IMR-90 (cell line): ENCODE measurements around the gene ST3GAL5. TPM values are rescaled to one million over a fixed set of nuclear protein-coding genes. Genes with fewer than 3 reads are reported as not detected.

Source experiments
- ATAC-seq: fragments of 200-7000 bp; cut with Tn5 transposase; 2 replicates; pipeline ENCODE4 v1.9.1; 2020; ENCODE audit warnings: low read depth, mild to moderate bottlenecking, moderate library complexity
- BruUV-seq: library from RNA; stranded (reverse); fragments of 400-500 nt; replicated peaks from 2 replicates; lab custom pipeline; 2021; lab: Mats Ljungman, UMichigan
- CTCF ChIA-PET: fragments of 300-600 bp; formaldehyde crosslinking; extraction: SDS; loops from one replicate; lab custom pipeline; 2021; ENCODE audit warnings: antibody characterized with exemption; lab: Yijun Ruan, JAX
- POLR2A ChIA-PET: fragments of 300-600 bp; sonication (Branson Sonifier 250); formaldehyde crosslinking; loops from one replicate; lab custom pipeline; 2022; ENCODE audit warnings: antibody characterized with exemption; ENCODE audit not compliant: unreplicated experiment; lab: Charles Lee
- DNase-seq: peaks from one replicate; pipeline ENCODE4 v3.0.0; 2013
- H2AFZ ChIP-seq: replicated peaks from 2 replicates; pipeline ENCODE3; 2013; ENCODE audit warnings: low read length, mild to moderate bottlenecking; ENCODE audit not compliant: poor library complexity
- H2AK5ac ChIP-seq: 2 replicates; pipeline ENCODE4 v1.6.1; 2013; ENCODE audit warnings: low read depth, low read length, inconsistent platforms
- H2AK9ac ChIP-seq: replicated peaks from 2 replicates; pipeline ENCODE3; 2013; ENCODE audit warnings: mild to moderate bottlenecking, low read depth, low read length, moderate library complexity; ENCODE audit not compliant: poor library complexity
- H2BK120ac ChIP-seq: 2 replicates; pipeline ENCODE4 v1.6.1; 2013; ENCODE audit warnings: low read depth, low read length, inconsistent platforms
- H2BK15ac ChIP-seq: 3 replicates; pipeline ENCODE4 v1.6.1; 2013; ENCODE audit warnings: low read depth, low read length, inconsistent platforms
- H2BK20ac ChIP-seq: 2 replicates; pipeline ENCODE4 v1.6.1; 2013; ENCODE audit warnings: low read depth, mild to moderate bottlenecking, inconsistent platforms, low read length, moderate library complexity
- H2BK5ac ChIP-seq: 2 replicates; pipeline ENCODE4 v1.6.1; 2013; ENCODE audit warnings: mild to moderate bottlenecking, low read depth, low read length, inconsistent platforms; ENCODE audit not compliant: poor library complexity, severe bottlenecking
- H3K14ac ChIP-seq: replicated peaks from 2 replicates; pipeline ENCODE4 v1.6.1; 2013; ENCODE audit warnings: low read depth, low read length, inconsistent platforms
- H3K18ac ChIP-seq: 2 replicates; pipeline ENCODE4 v1.6.1; 2013; ENCODE audit warnings: low read depth, low read length, control low read depth
- H3K23ac ChIP-seq: 2 replicates; pipeline ENCODE4 v1.6.1; 2013; ENCODE audit warnings: low read depth, low read length, inconsistent platforms
- H3K27ac ChIP-seq: 2 replicates; pipeline ENCODE4 v1.5.1; 2013; ENCODE audit warnings: mild to moderate bottlenecking, control low read depth, low read length; ENCODE audit not compliant: insufficient read depth
- H3K27me3 ChIP-seq: 2 replicates; pipeline ENCODE4 v1.6.1; 2013; ENCODE audit warnings: low read length; ENCODE audit not compliant: control insufficient read depth, insufficient read depth
- H3K36me3 ChIP-seq: 2 replicates; pipeline ENCODE4 v1.6.1; 2013; ENCODE audit warnings: low read length, mixed read lengths; ENCODE audit not compliant: control insufficient read depth, insufficient read depth
- H3K4ac ChIP-seq: 2 replicates; pipeline ENCODE4 v1.6.1; 2013; ENCODE audit warnings: low read depth, low read length, inconsistent platforms
- H3K4me1 ChIP-seq: 2 replicates; pipeline ENCODE4 v1.6.1; 2013; ENCODE audit warnings: low read length, mixed read lengths; ENCODE audit not compliant: control insufficient read depth, insufficient read depth
- H3K4me2 ChIP-seq: 2 replicates; pipeline ENCODE4 v1.6.1; 2013; ENCODE audit warnings: low read depth, mild to moderate bottlenecking, control low read depth, low read length, moderate library complexity
- H3K4me3 ChIP-seq: 2 replicates; pipeline ENCODE4 v1.5.1; 2013; ENCODE audit warnings: low read depth, mild to moderate bottlenecking, control low read depth, low read length, moderate library complexity; ENCODE audit not compliant: insufficient read depth
- H3K56ac ChIP-seq: 2 replicates; pipeline ENCODE4 v1.6.1; 2013; ENCODE audit warnings: low read length, inconsistent platforms; ENCODE audit not compliant: insufficient read depth; ENCODE audit errors: extremely low read depth
- H3K79me1 ChIP-seq, 2 experiments: 2 replicates each; pipeline ENCODE4 v1.6.1; 2013; ENCODE audit warnings: low read length in 2 of 2, inconsistent platforms in 1 of 2, low read depth in 1 of 2
- H3K9ac ChIP-seq: 2 replicates; pipeline ENCODE4 v1.6.1; 2013; ENCODE audit warnings: low read depth, low read length, control low read depth
- H3K9me1 ChIP-seq: 2 replicates; pipeline ENCODE4 v1.6.1; 2013; ENCODE audit warnings: low read length, inconsistent platforms; ENCODE audit not compliant: insufficient read depth
- H3K9me3 ChIP-seq: 2 replicates; pipeline ENCODE4 v1.6.1; 2013; ENCODE audit warnings: low read length; ENCODE audit not compliant: control insufficient read depth, insufficient read depth
- H4K20me1 ChIP-seq: 2 replicates; pipeline ENCODE4 v1.6.1; 2013; ENCODE audit warnings: low read length, inconsistent platforms; ENCODE audit not compliant: insufficient read depth
- H4K5ac ChIP-seq: 2 replicates; pipeline ENCODE4 v1.6.1; 2013; ENCODE audit warnings: mild to moderate bottlenecking, low read depth, low read length, control low read depth
- H4K8ac ChIP-seq, 2 experiments: 2 replicates each; pipeline ENCODE4 v1.6.1; 2013; ENCODE audit warnings: low read depth in 2 of 2, low read length in 2 of 2, control low read depth in 1 of 2, inconsistent platforms in 1 of 2
- H4K91ac ChIP-seq: 2 replicates; pipeline ENCODE4 v1.6.1; 2013; ENCODE audit warnings: low read depth, low read length, inconsistent platforms; ENCODE audit not compliant: insufficient read depth
- CEBPB ChIP-seq: IDR thresholded peaks from 2 replicates; pipeline ENCODE4 v1.6.1; 2012; ENCODE audit warnings: low read depth, low read length, improper control_type of control experiment
- CHD1 ChIP-seq: IDR thresholded peaks from 2 replicates; pipeline ENCODE4 v1.6.1; 2012; ENCODE audit warnings: low read depth, low read length, improper control_type of control experiment
- CTCF ChIP-seq: conservative IDR thresholded peaks from 2 replicates; pipeline ENCODE4 v1.5.1; 2012; ENCODE audit warnings: mild to moderate bottlenecking, low read depth, low read length, improper control_type of control experiment
- FOS ChIP-seq: fragments of 150-350 bp; IDR thresholded peaks from 2 replicates; pipeline ENCODE4 v1.6.1; 2016; ENCODE audit warnings: low read depth, low read length
- MAFK ChIP-seq: IDR thresholded peaks from 2 replicates; pipeline ENCODE4 v1.6.1; 2012; ENCODE audit warnings: low read depth, low read length, improper control_type of control experiment
- NFE2L2 ChIP-seq: fragments of 150-350 bp; IDR thresholded peaks from 2 replicates; pipeline ENCODE4 v1.6.1; 2016; ENCODE audit warnings: low read depth, mild to moderate bottlenecking, low read length
- RAD21 ChIP-seq: IDR thresholded peaks from 2 replicates; pipeline ENCODE4 v1.6.1; 2012; ENCODE audit warnings: low read length, improper control_type of control experiment
- RFX5 ChIP-seq: IDR thresholded peaks from 2 replicates; pipeline ENCODE4 v1.8.0; 2012; ENCODE audit warnings: low read depth, mild to moderate bottlenecking, low read length, moderate library complexity
- WGBS, 2 experiments: methylation state at CpG; one replicate each; pipeline versions ENCODE4 v1.1.5 to v1.1.7; 2013; ENCODE audit warnings: missing lambda C conversion rate in 2 of 2; ENCODE audit not compliant: insufficient read length in 1 of 2; ENCODE audit errors: extremely low coverage in 2 of 2; 5-methylcytosine and 5-hydroxymethylcytosine counted together
- dilution Hi-C: fragments of 300-500 bp; cut with HindIII; formaldehyde crosslinking; loops from one replicate; pipeline ENCODE4 v1.14.3; 2018; ENCODE audit warnings: low sequenced_read_pairs; ENCODE audit not compliant: unreplicated experiment
- in situ Hi-C: fragments of 300-500 bp; cut with MboI; formaldehyde crosslinking; loops from 3 replicates; pipeline ENCODE4 v1.14.3; 2019; ENCODE audit warnings: low sequenced_read_pairs, inconsistent platforms, mixed read lengths
- intact Hi-C: fragments of 100-400 bp; cut with micrococcal nuclease; formaldehyde crosslinking; loops from 2 replicates; pipeline ENCODE4 v1.10.0; 2022
- polyA plus RNA-seq, 3 experiments: library from polyadenylated mRNA; depleted of rRNA; stranded (reverse); fragments of >200 nt; gene quantifications; 2 replicates each; pipeline ENCODE4 v1.2.3, GENCODE V29; 2012; ENCODE audit warnings: low replicate concordance in 1 of 3
- total RNA-seq: library from RNA; depleted of rRNA; stranded (reverse); fragments of >200 nt; gene quantifications from 2 replicates; pipeline ENCODE4 v1.2.3, GENCODE V29; 2012
- TF ChIP-seq, protein P1 (sequence below): fragments of 150-350 bp; IDR thresholded peaks from 2 replicates; pipeline ENCODE4 v1.6.1; 2017; ENCODE audit warnings: mild to moderate bottlenecking, antibody characterized with exemption, low read length, low read depth

Gene ST3GAL5
- total and polyA plus RNA-seq, 2 of the 4 experiments (the other 2 are of a cell fraction) = 16.8 to 21.0 TPM

- WGBS, 2 experiments = no CpG with 5 or more reads among the region's 5 CpGs
- no peak overlapping the region for H3K18ac ChIP-seq
These were observed 66.0 kb downstream of the ST3GAL5 start for GRCh38 chr2:85822766-85823165.

More at GRCh38 chr2:85822766-85823165, 66.0 kb downstream of the ST3GAL5 start:
- Histone ChIP-seq H3K79me1 (no peaks in the 10 kb centered on the region), H2BK15ac (no peak overlapping the region), H2AK5ac (peak overlapping the region; percentile 25; the same call in 1 of the 2 replicates), H2AK9ac (peak overlapping the region; percentile 51), H4K8ac (no peak overlapping the region), H3K4me3 (no peak overlapping the region), H2BK20ac (no peak overlapping the region), H2BK120ac (no peak overlapping the region), H3K56ac (no peak overlapping the region), H3K23ac (no peak overlapping the region), H4K20me1 (no peaks in the 10 kb centered on the region), H3K27me3 (peaks cover 14% of the 10 kb centered on the region), H3K14ac (no peak overlapping the region), H2AFZ (no peak overlapping the region), H4K5ac (no peak overlapping the region), H3K4ac (no peak overlapping the region), H3K27ac (no peak overlapping the region), H3K4me1 (peaks cover 2% of the 10 kb centered on the region; the same call in 1 of the 2 replicates), H3K9me3 (no peaks in the 10 kb centered on the region), H3K9me1 (no peaks in the 10 kb centered on the region), H3K4me2 (no peak overlapping the region), H3K36me3 (no peaks in the 10 kb centered on the region), H3K9ac (no peak overlapping the region), H4K91ac (no peak overlapping the region), H2BK5ac (no peak overlapping the region)
- intact Hi-C loops (no loop called here), in situ Hi-C loops (no loop called here), dilution Hi-C loops (no loop called here)
- DNase-seq = no peak
- ATAC-seq = no peak
- POLR2A ChIA-PET = interaction anchor here (0.6 kb wide), 1 partner anchor 213 kb away, joined by 10 read pairs; no protein-coding TSS in a partner anchor
- no TSS peak for BruUV-seq
- CTCF ChIA-PET = interaction anchor here (11.9 kb wide), 1 partner anchor 256 kb away, joined by 91 read pairs; no protein-coding TSS in a partner anchor
- TF ChIP-seq CEBPB = no peak
- TF ChIP-seq CHD1 = no peak
- no peak for TF ChIP-seq CTCF
- TF ChIP-seq, protein P1, sequence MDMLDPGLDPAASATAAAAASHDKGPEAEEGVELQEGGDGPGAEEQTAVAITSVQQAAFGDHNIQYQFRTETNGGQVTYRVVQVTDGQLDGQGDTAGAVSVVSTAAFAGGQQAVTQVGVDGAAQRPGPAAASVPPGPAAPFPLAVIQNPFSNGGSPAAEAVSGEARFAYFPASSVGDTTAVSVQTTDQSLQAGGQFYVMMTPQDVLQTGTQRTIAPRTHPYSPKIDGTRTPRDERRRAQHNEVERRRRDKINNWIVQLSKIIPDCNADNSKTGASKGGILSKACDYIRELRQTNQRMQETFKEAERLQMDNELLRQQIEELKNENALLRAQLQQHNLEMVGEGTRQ = no peak
- no peak for TF ChIP-seq RAD21
- no peak for TF ChIP-seq NFE2L2
- no peak for TF ChIP-seq RFX5
- TF ChIP-seq MAFK = no peak
- no peak for TF ChIP-seq FOS
